IPS-18a (cell line): Measurements from ENCODE around the gene CRIP3.
"Not testable (repeated sequence)": the region's sequence is repeated elsewhere in the genome, so short reads cannot be mapped to it uniquely, and the experiment has no call there.

Experiments used
- H3K27ac ChIP-seq: one replicate; pipeline ENCODE4 v1.5.1; 2013; ENCODE audit warnings: low read length
- H3K27me3 ChIP-seq: one replicate; pipeline ENCODE4 v1.6.1; 2013; ENCODE audit warnings: mild to moderate bottlenecking, low read length; ENCODE audit not compliant: control insufficient read depth, insufficient read depth
- H3K36me3 ChIP-seq: one replicate; pipeline ENCODE4 v1.6.1; 2013; ENCODE audit warnings: low read depth, low read length; ENCODE audit not compliant: control insufficient read depth
- H3K4me1 ChIP-seq: one replicate; pipeline ENCODE4 v1.6.1; 2013; ENCODE audit warnings: low read depth, low read length; ENCODE audit not compliant: control insufficient read depth
- H3K4me3 ChIP-seq: one replicate; pipeline ENCODE4 v1.5.1; 2013; ENCODE audit warnings: low read length
- H3K9ac ChIP-seq: one replicate; pipeline ENCODE4 v1.6.1; 2013; ENCODE audit warnings: mild to moderate bottlenecking, low read length, moderate library complexity
- H3K9me3 ChIP-seq: one replicate; pipeline ENCODE4 v1.6.1; 2013; ENCODE audit warnings: low read depth, low read length; ENCODE audit not compliant: control insufficient read depth

The CRIP3 gene

GRCh38 chr6:43308101-43308989 is at the start of gene CRIP3:
Gene CRIP3, minus strand, starts transcription at chr6:43308826. Its CDS starts 34 bp downstream, at chr6:43308792.
- Histone ChIP-seq H3K4me1 (peaks cover 16% of the 10 kb centered on the region), H3K4me3 (peak within 1 kb of the TSS; percentile 67), H3K9me3 (no peaks in the 10 kb centered on the region), H3K27me3 (peaks cover 5% of the 10 kb centered on the region), H3K9ac (peak within 1 kb of the TSS; percentile 74), H3K36me3 (no peaks in the 10 kb centered on the region), H3K27ac (no peak within 1 kb of the TSS)

GRCh38 chr6:43355862-43356590 is 47.4 kb upstream of the CRIP3 start:
- Histone ChIP-seq H3K27ac (no peak overlapping the region), H3K36me3 (peaks cover 22% of the 10 kb centered on the region), H3K9ac (no peak overlapping the region)

GRCh38 chr6:43351951-43352350 is 43.3 kb upstream of the CRIP3 start:
- not testable (repeated sequence) for H3K27me3 ChIP-seq, H3K4me1 ChIP-seq, H3K4me3 ChIP-seq, H3K9me3 ChIP-seq, H3K27ac ChIP-seq, H3K9ac ChIP-seq
- peaks cover 31% of the 10 kb centered on the region for H3K36me3 ChIP-seq

More at GRCh38 chr6:43355862-43356590, 47.4 kb upstream of the CRIP3 start:
- Histone ChIP-seq H3K4me3 (no peak overlapping the region), H3K9me3 (no peaks in the 10 kb centered on the region), H3K4me1 (no peaks in the 10 kb centered on the region), H3K27me3 (no peaks in the 10 kb centered on the region)

- Histone ChIP-seq H3K27ac (no peak overlapping the region), H3K27me3 (no peaks in the 10 kb centered on the region), H3K9ac (no peak overlapping the region), H3K9me3 (no peaks in the 10 kb centered on the region), H3K36me3 (peaks cover 24% of the 10 kb centered on the region), H3K4me1 (no peaks in the 10 kb centered on the region), H3K4me3 (no peak overlapping the region)
Measured at GRCh38 chr6:43347444-43347843, 38.8 kb upstream of the CRIP3 start.

- Histone ChIP-seq H3K4me1 (no peaks in the 10 kb centered on the region), H3K9ac (no peak overlapping the region), H3K27me3 (no peaks in the 10 kb centered on the region), H3K36me3 (peaks cover 28% of the 10 kb centered on the region), H3K4me3 (no peak overlapping the region), H3K9me3 (no peaks in the 10 kb centered on the region), H3K27ac (no peak overlapping the region)
Measured at GRCh38 chr6:43347021-43347420, 38.4 kb upstream of the CRIP3 start.

- H3K9me3 ChIP-seq, H3K4me1 ChIP-seq, H3K27me3 ChIP-seq, H3K4me3 ChIP-seq, H3K9ac ChIP-seq, H3K27ac ChIP-seq: not testable (repeated sequence)
- H3K36me3 ChIP-seq = peaks cover 34% of the 10 kb centered on the region
Measured at GRCh38 chr6:43346243-43346642, 37.6 kb upstream of the CRIP3 start.

- Histone ChIP-seq H3K4me1 (no peaks in the 10 kb centered on the region), H3K27ac (no peak overlapping the region), H3K9me3 (no peaks in the 10 kb centered on the region), H3K27me3 (no peaks in the 10 kb centered on the region), H3K9ac (no peak overlapping the region), H3K4me3 (no peak overlapping the region), H3K36me3 (peaks cover 42% of the 10 kb centered on the region)
Measured at GRCh38 chr6:43339168-43339567, 30.5 kb upstream of the CRIP3 start.

- Histone ChIP-seq H3K36me3 (peaks cover 42% of the 10 kb centered on the region), H3K27me3 (no peaks in the 10 kb centered on the region), H3K27ac (no peak overlapping the region), H3K4me3 (no peak overlapping the region), H3K9me3 (no peaks in the 10 kb centered on the region), H3K4me1 (no peaks in the 10 kb centered on the region), H3K9ac (no peak overlapping the region)
Measured at GRCh38 chr6:43338243-43338642, 29.6 kb upstream of the CRIP3 start.

GRCh38 chr6:43336382-43336781 is 27.8 kb upstream of the CRIP3 start:
- no peaks in the 10 kb centered on the region for H3K9me3 ChIP-seq
- H3K9ac ChIP-seq = no peak overlapping the region
- H3K36me3 ChIP-seq = peaks cover 30% of the 10 kb centered on the region
- no peaks in the 10 kb centered on the region for H3K27me3 ChIP-seq
- H3K27ac ChIP-seq = no peak overlapping the region
- H3K4me1 ChIP-seq = no peaks in the 10 kb centered on the region
- H3K4me3 ChIP-seq = no peak overlapping the region

- no peak overlapping the region for H3K4me3 ChIP-seq
- no peaks in the 10 kb centered on the region for H3K4me1 ChIP-seq
- no peak overlapping the region for H3K9ac ChIP-seq
- H3K9me3 ChIP-seq = no peaks in the 10 kb centered on the region
- H3K36me3 ChIP-seq = peaks cover 24% of the 10 kb centered on the region
- no peak overlapping the region for H3K27ac ChIP-seq
- H3K27me3 ChIP-seq = no peaks in the 10 kb centered on the region
Measured at GRCh38 chr6:43335469-43335868, 26.8 kb upstream of the CRIP3 start.

GRCh38 chr6:43334466-43335095 is 26.0 kb upstream of the CRIP3 start:
- Histone ChIP-seq H3K27ac (no peak overlapping the region), H3K9ac (no peak overlapping the region), H3K4me1 (no peaks in the 10 kb centered on the region), H3K4me3 (no peak overlapping the region), H3K27me3 (no peaks in the 10 kb centered on the region), H3K36me3 (peaks cover 16% of the 10 kb centered on the region), H3K9me3 (no peaks in the 10 kb centered on the region)
